Esophagus muscularis mucosa (tissue), 4 donors: ENCODE results near the gene GFRA1. TPM values are rescaled to one million over a fixed set of nuclear protein-coding genes. Genes with fewer than 3 reads are reported as not detected.
A peak's percentile ranks its signal among the peaks of the same experiment; 100 is the strongest.

Source experiments
- DNase-seq: peaks from one replicate; pipeline ENCODE4 v3.0.0-alpha.2; 2017; ENCODE audit errors: extremely low spot score
- H3K27ac ChIP-seq, 4 donors: fragments of 200-600 bp; sonication (generic); replicated peaks in 1 of 4; 1 replicate in 3 of 4; 2 replicates in 1 of 4; pipeline ENCODE4 v1.5.1; 2016 to 2019; ENCODE audit warnings: mild to moderate bottlenecking in 1 of 4
- H3K27me3 ChIP-seq, 4 donors: fragments of 200-600 bp; sonication (generic); one replicate each; pipeline versions ENCODE4 v1.5.1 to v1.6.0; 2016 to 2019
- H3K36me3 ChIP-seq, 4 donors: fragments of 200-600 bp; sonication (generic); one replicate each; pipeline ENCODE4 v1.5.1; 2016 to 2019
- H3K4me1 ChIP-seq, 4 donors: fragments of 200-600 bp; sonication (generic); one replicate each; pipeline ENCODE4 v1.5.1; 2016 to 2019
- H3K4me3 ChIP-seq, 4 donors: fragments of 200-600 bp; sonication (generic); 1 replicate in 2 of 4; 2 replicates in 2 of 4; pipeline ENCODE4 v1.5.1; 2016 to 2019; ENCODE audit warnings: mild to moderate bottlenecking in 4 of 4, moderate library complexity in 1 of 4
- H3K9me3 ChIP-seq, 4 donors: fragments of 200-600 bp; sonication (generic); 1 replicate in 3 of 4; 2 replicates in 1 of 4; pipeline ENCODE4 v1.5.1; 2016 to 2019
- EP300 ChIP-seq: sonication (generic); formaldehyde crosslinking; IDR thresholded peaks from one replicate; pipeline ENCODE4 v1.6.1; 2017; ENCODE audit warnings: antibody characterized with exemption
- POLR2A ChIP-seq: fragments of 450-650 bp; IDR thresholded peaks from one replicate; pipeline ENCODE4 v1.6.1; 2017; ENCODE audit warnings: antibody characterized with exemption, moderate library complexity, mild to moderate bottlenecking, low read depth
- POLR2AphosphoS5 ChIP-seq, 2 donors: sonication (generic); formaldehyde crosslinking; IDR thresholded peaks; one replicate each; pipeline ENCODE4 v1.6.1; 2017; ENCODE audit warnings: antibody characterized with exemption in 2 of 2
- WGBS: methylation state at CpG from one replicate; pipeline ENCODE4 v1.1.5; 2018; 5-methylcytosine and 5-hydroxymethylcytosine counted together
- intact Hi-C: fragments of 100-400 bp; cut with DNase I; formaldehyde crosslinking; loops from one replicate; pipeline ENCODE4 v1.15.1; 2023
- total RNA-seq, 4 donors: library from RNA; depleted of rRNA; stranded (reverse); fragments of >200 nt; gene quantifications; one replicate each; pipeline versions ENCODE4 v1.1.0 to v1.2.1, GENCODE V29; 2016
- TF ChIP-seq, protein P1 (sequence below), 3 experiments: fragments of 200-600 bp in 2 of 3; fragments of 450-650 bp in 1 of 3; sonication (generic) in 2 of 3; IDR thresholded peaks; one replicate each; pipeline ENCODE4 v1.5.1; 2017 to 2019; ENCODE audit warnings: antibody characterized with exemption in 3 of 3, mild to moderate bottlenecking in 2 of 3, moderate library complexity in 1 of 3

GFRA1 gene
- total RNA-seq, 4 donors from 2014 or later: 44.0 to 73.4 (median 64.5) TPM

- no peaks in the 10 kb centered on the region for H3K27me3 ChIP-seq
- TF ChIP-seq EP300 (no peak), POLR2A (no peak), POLR2AphosphoS5 (IDR thresholded peaks at IDR 0.05) (no peak)
- TF ChIP-seq, protein P1, sequence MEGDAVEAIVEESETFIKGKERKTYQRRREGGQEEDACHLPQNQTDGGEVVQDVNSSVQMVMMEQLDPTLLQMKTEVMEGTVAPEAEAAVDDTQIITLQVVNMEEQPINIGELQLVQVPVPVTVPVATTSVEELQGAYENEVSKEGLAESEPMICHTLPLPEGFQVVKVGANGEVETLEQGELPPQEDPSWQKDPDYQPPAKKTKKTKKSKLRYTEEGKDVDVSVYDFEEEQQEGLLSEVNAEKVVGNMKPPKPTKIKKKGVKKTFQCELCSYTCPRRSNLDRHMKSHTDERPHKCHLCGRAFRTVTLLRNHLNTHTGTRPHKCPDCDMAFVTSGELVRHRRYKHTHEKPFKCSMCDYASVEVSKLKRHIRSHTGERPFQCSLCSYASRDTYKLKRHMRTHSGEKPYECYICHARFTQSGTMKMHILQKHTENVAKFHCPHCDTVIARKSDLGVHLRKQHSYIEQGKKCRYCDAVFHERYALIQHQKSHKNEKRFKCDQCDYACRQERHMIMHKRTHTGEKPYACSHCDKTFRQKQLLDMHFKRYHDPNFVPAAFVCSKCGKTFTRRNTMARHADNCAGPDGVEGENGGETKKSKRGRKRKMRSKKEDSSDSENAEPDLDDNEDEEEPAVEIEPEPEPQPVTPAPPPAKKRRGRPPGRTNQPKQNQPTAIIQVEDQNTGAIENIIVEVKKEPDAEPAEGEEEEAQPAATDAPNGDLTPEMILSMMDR (IDR thresholded peaks at IDR 0.05): no peak
Measured at GRCh38 chr10:116134322-116134721, 138.7 kb downstream of the GFRA1 start.

DNA sequence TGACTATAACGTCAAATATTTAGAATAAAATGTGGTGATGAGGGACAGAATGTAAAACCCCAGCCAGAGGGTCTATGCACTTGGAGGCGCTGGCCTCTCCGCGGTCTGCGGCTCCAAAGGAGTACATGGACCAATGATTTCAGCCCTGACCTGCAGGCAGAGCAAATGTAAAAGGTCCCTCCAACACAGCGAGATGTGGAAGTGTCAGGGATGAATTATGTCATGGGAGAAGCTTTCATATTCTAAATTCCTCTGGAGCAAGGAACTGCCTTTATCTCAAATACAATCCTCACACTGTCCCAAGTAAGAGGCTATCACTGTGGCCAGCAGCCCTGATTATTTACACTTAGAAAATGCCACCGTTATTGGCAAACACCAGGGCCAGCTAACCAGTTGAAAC lies 139.4 kb downstream of the GFRA1 start:
- DNase-seq: peak; percentile 31
- intact Hi-C loops: no loop called here
- Histone ChIP-seq H3K4me3 (no peak overlapping the region), H3K27me3 (no peaks in the 10 kb centered on the region), H3K27ac (no peak overlapping the region), H3K9me3 (peaks cover 0 to 12% (median 0%) of the 10 kb centered on the region in 4 donors), H3K36me3 (no peaks in the 10 kb centered on the region), H3K4me1 (no peaks in the 10 kb centered on the region)
- no peak for TF ChIP-seq POLR2A
- TF ChIP-seq, protein P1 (IDR thresholded peaks at IDR 0.05): no peak
- TF ChIP-seq POLR2AphosphoS5 (IDR thresholded peaks at IDR 0.05): no peak
- TF ChIP-seq EP300: no peak
- WGBS: 63% methylated on average over 7 of the region's 7 CpGs

More at GRCh38 chr10:116134322-116134721, 138.7 kb downstream of the GFRA1 start:
- peak; percentile 31 for DNase-seq
- Histone ChIP-seq H3K36me3 (no peaks in the 10 kb centered on the region), H3K27ac (no peak overlapping the region), H3K9me3 (peaks cover 0 to 11% (median 0%) of the 10 kb centered on the region in 4 donors), H3K4me3 (no peak overlapping the region), H3K4me1 (no peaks in the 10 kb centered on the region)
- intact Hi-C loops: no loop called here
- WGBS: 68% methylated on average over 3 of the region's 3 CpGs

DNA sequence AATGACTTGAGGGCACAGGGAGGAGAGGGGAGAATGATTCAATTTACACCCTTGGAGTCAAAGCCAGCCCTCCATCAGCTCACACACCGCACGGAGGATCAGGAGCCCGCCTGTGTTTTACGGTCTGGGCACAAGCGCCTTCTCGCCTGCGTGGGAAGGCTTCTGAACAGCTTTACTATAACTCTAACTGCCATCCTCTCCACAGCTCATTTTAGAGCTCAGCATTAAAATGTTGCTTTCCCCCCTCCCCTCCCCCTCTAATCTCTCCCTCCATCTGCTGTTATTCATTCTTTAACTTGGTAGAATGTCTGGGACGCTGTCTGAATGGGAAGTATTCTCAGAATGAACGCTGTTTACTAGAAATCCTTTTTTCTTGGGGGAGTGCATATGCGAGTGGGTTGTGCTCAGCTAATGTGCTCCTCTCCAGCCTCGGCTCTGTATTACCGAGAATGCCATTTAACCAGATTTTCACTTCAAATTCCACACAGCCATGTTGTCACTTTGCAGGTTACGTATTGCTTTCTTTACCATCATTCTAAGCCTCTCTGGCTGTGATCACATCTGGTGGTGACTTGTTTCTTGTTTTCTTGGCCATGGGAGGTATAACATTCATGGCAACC lies 140.1 kb downstream of the GFRA1 start:
- no peak for TF ChIP-seq POLR2AphosphoS5 (IDR thresholded peaks at IDR 0.05)
- TF ChIP-seq POLR2A: no peak
- TF ChIP-seq, protein P1 (IDR thresholded peaks at IDR 0.05): no peak
- TF ChIP-seq EP300: no peak
- DNase-seq: peak; percentile 29
- H3K36me3 ChIP-seq: no peaks in the 10 kb centered on the region
- no peaks in the 10 kb centered on the region for H3K27me3 ChIP-seq
- no peak overlapping the region for H3K27ac ChIP-seq
- H3K4me3 ChIP-seq: no peak overlapping the region
- 68% methylated on average over 13 of the region's 13 CpGs for WGBS
- intact Hi-C loops: no loop called here
- peaks cover 0 to 12% (median 0%) of the 10 kb centered on the region in 4 donors for H3K9me3 ChIP-seq
- no peaks in the 10 kb centered on the region for H3K4me1 ChIP-seq

DNA sequence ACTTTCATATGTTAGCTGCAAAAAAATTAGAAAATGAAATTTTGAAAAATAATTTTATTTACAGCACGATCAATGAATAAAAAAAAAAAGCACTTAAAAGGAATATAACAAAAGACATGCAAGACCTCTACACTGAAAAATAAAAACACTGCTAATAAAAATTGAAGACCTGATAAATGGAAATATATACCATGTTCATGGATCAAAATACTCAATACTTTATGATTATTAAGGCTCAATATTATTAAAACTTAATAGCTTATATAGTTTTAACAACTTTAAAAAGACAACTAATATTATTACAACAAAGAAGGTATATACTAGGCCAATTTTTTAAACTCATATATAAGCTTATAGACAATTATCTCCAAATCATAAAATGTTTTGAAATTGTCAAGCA lies 143.0 kb downstream of the GFRA1 start:
- TF ChIP-seq, protein P1 (IDR thresholded peaks at IDR 0.05): no peak
- TF ChIP-seq POLR2AphosphoS5 (IDR thresholded peaks at IDR 0.05) (no peak), POLR2A (no peak), EP300 (no peak)
- intact Hi-C loops: no loop called here
- WGBS: 49% methylated on average over 1 of the region's 1 CpG
- peaks cover 0 to 2% (median 0%) of the 10 kb centered on the region in 4 donors for H3K36me3 ChIP-seq
- no peak overlapping the region for H3K4me3 ChIP-seq
- peaks cover 0 to 12% (median 0%) of the 10 kb centered on the region in 4 donors for H3K9me3 ChIP-seq
- no peak overlapping the region for H3K27ac ChIP-seq
- no peaks in the 10 kb centered on the region for H3K27me3 ChIP-seq
- H3K4me1 ChIP-seq: no peaks in the 10 kb centered on the region
- no peak for DNase-seq
